Activated CD8-positive, alpha-beta T cell treated with anti-CD3 and anti-CD28 coated beads for 36 hours (primary cell): ENCODE measurements around the gene MPC1. TPM values are rescaled to one million over a fixed set of nuclear protein-coding genes. Genes with fewer than 3 reads are reported as not detected.

Source experiments
- ATAC-seq: fragments of 200-7000 bp; cut with Tn5 transposase; one replicate; pipeline ENCODE4 v1.10.0; 2021; ENCODE audit warnings: mild to moderate bottlenecking, moderate library complexity
- CTCF ChIA-PET: fragments of 350-600 bp; sonication (Branson Sonifier 250); formaldehyde crosslinking; loops from one replicate; lab custom pipeline; 2021; ENCODE audit warnings: antibody characterized with exemption; lab: Charles Lee
- POLR2A ChIA-PET: fragments of 350-600 bp; sonication (Branson Sonifier 250); formaldehyde crosslinking; loops from one replicate; lab custom pipeline; 2021; ENCODE audit warnings: antibody characterized with exemption; lab: Charles Lee
- DNase-seq: peaks from one replicate; pipeline ENCODE4 v3.0.0-alpha.2; 2020
- H3K27ac Mint-ChIP-seq: one replicate; pipeline ENCODE4 v1.8.0; 2021; ENCODE audit warnings: mild to moderate bottlenecking, mixed read lengths
- H3K27me3 Mint-ChIP-seq: one replicate; pipeline ENCODE4 v1.8.0; 2021; ENCODE audit warnings: mixed read lengths
- H3K36me3 Mint-ChIP-seq: one replicate; pipeline ENCODE4 v1.8.0; 2021; ENCODE audit warnings: low read depth, mixed read lengths
- H3K4me1 Mint-ChIP-seq: one replicate; pipeline ENCODE4 v1.8.0; 2021; ENCODE audit warnings: low read depth, mixed read lengths
- H3K4me3 Mint-ChIP-seq: one replicate; pipeline ENCODE4 v1.8.0; 2021; ENCODE audit warnings: mild to moderate bottlenecking, moderate library complexity, mixed read lengths
- H3K9me3 Mint-ChIP-seq: one replicate; pipeline ENCODE4 v1.8.0; 2021; ENCODE audit warnings: mixed read lengths
- intact Hi-C: fragments of 100-400 bp; cut with micrococcal nuclease; formaldehyde crosslinking; loops from one replicate; pipeline ENCODE4 v1.10.0; 2022
- total RNA-seq, 2 experiments: library from RNA; stranded (reverse); gene quantifications; one replicate each; pipeline ENCODE4 v1.2.3, GENCODE V29; 2021
- TF ChIP-seq, protein P1 (sequence below): fragments of 200-600 bp; IDR thresholded peaks from one replicate; pipeline ENCODE4 v1.8.0; 2022; ENCODE audit warnings: antibody characterized with exemption, mild to moderate bottlenecking

The MPC1 gene
- total RNA-seq, 2 experiments from 2014 or later = 17.4 to 20.3 TPM

DNA sequence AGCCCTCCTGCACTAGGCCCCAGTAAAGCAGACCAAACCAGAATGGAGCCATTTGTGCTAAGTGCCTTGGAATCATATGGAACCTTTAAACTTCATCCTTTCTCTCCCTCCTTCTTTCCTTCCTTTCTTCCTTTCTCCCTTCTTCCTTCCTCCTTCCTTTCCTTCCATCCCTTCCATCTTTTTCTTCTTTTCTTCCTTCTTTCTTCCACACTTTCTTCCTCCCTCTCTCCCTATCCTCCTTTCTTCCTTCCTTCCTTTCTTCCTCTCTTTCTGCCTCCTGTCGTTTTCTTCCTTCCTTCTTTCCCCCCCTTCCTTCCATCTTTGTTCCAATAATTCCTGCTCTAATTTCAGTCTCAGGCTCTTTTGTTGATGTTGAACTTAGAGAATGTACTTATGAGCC is 29.2 kb downstream of the MPC1 start:
- peaks cover 8% of the 10 kb centered on the region for H3K27me3 Mint-ChIP-seq
- ATAC-seq (no peak), DNase-seq (no peak)
- ChIA-PET CTCF (no interaction called here), POLR2A (interaction anchor here (1.1 to 1.5 kb wide), 2 partner anchors 9 to 16 kb away, joined by 3 to 4 read pairs; no protein-coding TSS in a partner anchor)
- TF ChIP-seq, protein P1, sequence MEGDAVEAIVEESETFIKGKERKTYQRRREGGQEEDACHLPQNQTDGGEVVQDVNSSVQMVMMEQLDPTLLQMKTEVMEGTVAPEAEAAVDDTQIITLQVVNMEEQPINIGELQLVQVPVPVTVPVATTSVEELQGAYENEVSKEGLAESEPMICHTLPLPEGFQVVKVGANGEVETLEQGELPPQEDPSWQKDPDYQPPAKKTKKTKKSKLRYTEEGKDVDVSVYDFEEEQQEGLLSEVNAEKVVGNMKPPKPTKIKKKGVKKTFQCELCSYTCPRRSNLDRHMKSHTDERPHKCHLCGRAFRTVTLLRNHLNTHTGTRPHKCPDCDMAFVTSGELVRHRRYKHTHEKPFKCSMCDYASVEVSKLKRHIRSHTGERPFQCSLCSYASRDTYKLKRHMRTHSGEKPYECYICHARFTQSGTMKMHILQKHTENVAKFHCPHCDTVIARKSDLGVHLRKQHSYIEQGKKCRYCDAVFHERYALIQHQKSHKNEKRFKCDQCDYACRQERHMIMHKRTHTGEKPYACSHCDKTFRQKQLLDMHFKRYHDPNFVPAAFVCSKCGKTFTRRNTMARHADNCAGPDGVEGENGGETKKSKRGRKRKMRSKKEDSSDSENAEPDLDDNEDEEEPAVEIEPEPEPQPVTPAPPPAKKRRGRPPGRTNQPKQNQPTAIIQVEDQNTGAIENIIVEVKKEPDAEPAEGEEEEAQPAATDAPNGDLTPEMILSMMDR = no peak
- intact Hi-C loops = no loop called here
- H3K4me1 Mint-ChIP-seq = peaks cover 2% of the 10 kb centered on the region
- no peaks in the 10 kb centered on the region for H3K36me3 Mint-ChIP-seq
- H3K9me3 Mint-ChIP-seq = peaks cover 8% of the 10 kb centered on the region
- H3K4me3 Mint-ChIP-seq = no peak overlapping the region
- H3K27ac Mint-ChIP-seq = no peak overlapping the region

DNA sequence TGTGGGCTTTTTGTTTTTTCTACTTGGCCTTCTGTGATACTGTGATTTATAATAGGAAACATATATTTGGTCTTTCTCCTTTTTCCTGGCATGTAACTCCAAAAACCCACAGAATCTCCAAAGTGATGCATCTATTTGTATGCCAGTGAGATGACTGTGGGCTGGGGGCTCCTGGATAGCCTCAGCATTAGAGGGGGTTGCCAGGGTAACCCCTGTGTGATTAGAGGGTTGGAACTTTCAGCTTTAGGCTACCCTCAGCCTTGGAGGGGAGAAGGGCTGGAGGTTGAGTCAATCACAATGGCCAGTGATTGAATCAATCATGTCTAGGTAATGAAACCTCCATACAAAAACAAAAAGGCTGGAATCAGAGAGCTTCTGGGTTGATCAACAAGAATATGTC is 29.8 kb downstream of the MPC1 start:
- Mint-ChIP-seq H3K27me3 (peaks cover 3% of the 10 kb centered on the region), H3K4me3 (no peak overlapping the region)

DNA sequence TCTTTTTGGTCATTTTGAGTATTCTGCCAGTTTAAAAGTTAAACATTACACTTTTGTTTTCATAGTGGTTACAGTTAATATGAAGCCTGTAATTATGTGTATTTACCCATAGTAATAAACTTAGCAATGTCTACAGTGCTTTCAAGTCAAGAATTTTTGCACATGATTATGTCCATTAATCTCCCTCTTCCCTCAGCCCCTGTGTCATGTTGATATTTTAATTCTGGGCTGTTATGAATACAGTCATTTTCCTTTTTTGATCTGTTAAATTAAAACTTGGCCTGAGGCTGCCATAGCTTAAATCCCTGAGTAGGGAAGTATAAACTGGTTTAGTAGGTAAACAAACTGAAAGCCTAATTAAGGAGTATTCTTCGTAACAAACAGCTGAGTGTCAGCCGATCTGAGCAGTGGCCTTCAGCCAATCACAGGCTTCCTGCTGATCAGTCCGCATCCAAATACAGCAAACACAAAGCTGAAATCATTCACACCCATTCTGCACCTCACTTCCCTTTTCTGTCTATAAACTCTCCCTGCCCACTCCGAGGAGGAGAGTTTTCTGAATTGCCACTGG is 30.9 kb downstream of the MPC1 start:
- ATAC-seq (no peak), DNase-seq (no peak)
- POLR2A ChIA-PET = no interaction called here
- H3K27ac Mint-ChIP-seq = no peak overlapping the region
- H3K4me3 Mint-ChIP-seq = no peak overlapping the region
- peaks cover 15% of the 10 kb centered on the region for H3K4me1 Mint-ChIP-seq
- intact Hi-C loops = no loop called here
- H3K36me3 Mint-ChIP-seq = no peaks in the 10 kb centered on the region
- H3K27me3 Mint-ChIP-seq = no peaks in the 10 kb centered on the region
- CTCF ChIA-PET = no interaction called here
- H3K9me3 Mint-ChIP-seq = peaks cover 8% of the 10 kb centered on the region
- TF ChIP-seq, protein P1 = no peak

More for the DNA sequence above, 29.8 kb downstream of the MPC1 start:
- TF ChIP-seq, protein P1 = no peak
- CTCF ChIA-PET = no interaction called here
- peaks cover 7% of the 10 kb centered on the region for H3K4me1 Mint-ChIP-seq
- no peak for DNase-seq
- peaks cover 8% of the 10 kb centered on the region for H3K9me3 Mint-ChIP-seq
- intact Hi-C loops = no loop called here
- no peak for ATAC-seq
- H3K36me3 Mint-ChIP-seq = no peaks in the 10 kb centered on the region
- POLR2A ChIA-PET = interaction anchor here (1.1 to 1.5 kb wide), 2 partner anchors 9 to 15 kb away, joined by 3 to 4 read pairs; no protein-coding TSS in a partner anchor
- no peak overlapping the region for H3K27ac Mint-ChIP-seq

DNA sequence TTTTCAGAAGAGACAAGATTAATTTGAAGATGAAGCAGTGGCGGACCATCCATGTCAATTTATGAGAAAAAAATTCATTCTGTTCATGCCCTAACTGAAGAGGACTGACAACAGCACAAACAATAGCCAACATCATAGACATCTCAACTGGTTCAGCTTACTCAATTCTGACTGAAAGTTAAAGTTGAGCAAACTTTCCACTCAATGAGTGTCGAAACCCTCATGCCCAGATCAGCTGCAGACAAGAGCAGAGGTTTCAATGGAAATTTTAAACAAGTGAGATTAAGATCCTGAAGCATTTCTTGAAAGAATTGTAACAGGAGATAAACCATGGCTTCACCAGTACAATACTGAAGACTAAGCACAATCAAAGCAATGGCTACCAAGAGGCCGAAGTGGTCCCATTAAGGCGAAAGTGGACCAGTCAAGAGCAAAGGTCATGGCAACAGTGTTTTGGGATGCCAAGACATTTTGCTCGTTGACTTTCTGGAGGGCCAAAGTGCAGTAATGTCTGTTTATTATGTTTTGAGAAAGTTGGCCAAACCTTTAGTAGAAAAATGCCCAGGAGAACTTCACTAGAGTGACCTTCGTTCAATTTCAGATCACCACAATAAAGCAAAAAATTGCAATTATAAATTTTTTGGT is 34.3 kb downstream of the MPC1 start:
- DNase-seq (no peak), ATAC-seq (peak; percentile 56)
- TF ChIP-seq, protein P1 = no peak
- no peak overlapping the region for H3K27ac Mint-ChIP-seq
- H3K36me3 Mint-ChIP-seq = no peaks in the 10 kb centered on the region
- no peaks in the 10 kb centered on the region for H3K27me3 Mint-ChIP-seq
- H3K4me3 Mint-ChIP-seq = no peak overlapping the region
- peaks cover 15% of the 10 kb centered on the region for H3K4me1 Mint-ChIP-seq
- ChIA-PET POLR2A (no interaction called here), CTCF (no interaction called here)
- intact Hi-C loops = no loop called here
- peaks cover 8% of the 10 kb centered on the region for H3K9me3 Mint-ChIP-seq

DNA sequence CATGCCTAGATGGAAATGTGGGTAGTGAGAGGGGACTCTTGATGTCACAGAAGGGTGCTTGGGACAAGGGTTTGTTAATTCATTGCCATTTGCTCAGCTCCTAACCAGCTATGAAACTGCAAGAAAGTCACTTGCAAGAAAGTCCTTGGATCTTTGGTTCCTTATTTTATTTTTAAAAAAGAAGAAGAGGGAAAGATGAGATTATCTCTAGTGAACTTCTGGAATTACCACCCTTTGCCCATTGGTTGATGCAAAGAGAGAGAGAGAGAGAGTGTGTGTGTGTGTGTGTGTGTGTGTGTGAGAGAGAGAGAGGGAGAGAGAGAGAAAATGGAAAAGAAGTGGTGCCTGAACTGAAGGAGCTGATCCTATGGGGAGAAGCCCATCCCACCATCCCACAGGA is 35.8 kb downstream of the MPC1 start:
- ChIA-PET POLR2A (interaction anchor here (1.3 kb wide), 1 partner anchor 27 kb away, joined by 3 read pairs; no protein-coding TSS in a partner anchor), CTCF (interaction anchor here (1.5 kb wide), 1 partner anchor 34 kb away, joined by 4 read pairs; no protein-coding TSS in a partner anchor)
- DNase-seq (no peak), ATAC-seq (no peak)
- Mint-ChIP-seq H3K4me3 (no peak overlapping the region), H3K27me3 (no peaks in the 10 kb centered on the region), H3K27ac (no peak overlapping the region), H3K4me1 (peaks cover 18% of the 10 kb centered on the region), H3K36me3 (no peaks in the 10 kb centered on the region), H3K9me3 (peaks cover 8% of the 10 kb centered on the region)
- TF ChIP-seq, protein P1 = no peak
- intact Hi-C loops = no loop called here
